ENCODE data around the gene SGCA.

The SGCA gene

GRCh38 chr17:50196826-50197225 lies 31.0 kb downstream of the SGCA start:
- no peak for DNase-seq

GRCh38 chr17:50198026-50198669 lies 32.3 kb downstream of the SGCA start:
- DNase-seq = no peak

DNA sequence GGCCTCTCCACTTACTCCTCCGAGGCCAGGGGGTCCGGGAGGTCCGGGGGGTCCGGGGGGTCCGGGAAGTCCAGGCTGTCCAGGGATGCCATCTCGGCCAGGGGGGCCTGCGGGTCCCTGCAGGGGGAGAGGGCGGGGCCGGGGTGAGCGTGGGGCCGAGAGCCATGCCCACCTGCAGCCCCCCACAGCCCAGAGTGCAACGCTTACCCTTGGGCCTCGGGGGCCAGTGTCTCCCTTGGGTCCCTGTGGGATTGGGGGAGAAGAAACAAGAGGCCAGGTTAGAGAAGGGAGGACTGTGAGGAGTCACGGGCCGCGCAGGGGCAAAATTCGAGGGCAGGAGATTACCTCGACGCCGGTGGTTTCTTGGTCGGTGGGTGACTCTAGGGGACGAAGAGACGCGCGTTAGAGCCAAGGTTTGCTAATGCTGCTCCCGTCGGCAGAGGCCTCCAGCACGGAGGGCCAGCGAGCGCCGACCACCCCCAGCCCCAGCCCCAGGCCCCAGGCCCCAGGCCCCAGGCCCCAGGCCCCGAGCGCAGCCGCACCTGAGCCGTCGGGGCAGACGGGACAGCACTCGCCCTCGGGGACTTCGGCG lies 33.5 kb downstream of the SGCA start:
- no peak for DNase-seq

GRCh38 chr17:50199803-50200456 lies 34.1 kb downstream of the SGCA start:
- DNase-seq = no peak

GRCh38 chr17:50200457-50201275 lies 34.9 kb downstream of the SGCA start:
- no peak for DNase-seq

- DNase-seq = no peak
Observed at GRCh38 chr17:50201276-50201854, 35.6 kb downstream of the SGCA start, which contains the start of gene COL1A1. TSS of gene COL1A1 (minus strand) at chr17:50201631. CDS start at chr17:50201513, 118 bp downstream.

DNA sequence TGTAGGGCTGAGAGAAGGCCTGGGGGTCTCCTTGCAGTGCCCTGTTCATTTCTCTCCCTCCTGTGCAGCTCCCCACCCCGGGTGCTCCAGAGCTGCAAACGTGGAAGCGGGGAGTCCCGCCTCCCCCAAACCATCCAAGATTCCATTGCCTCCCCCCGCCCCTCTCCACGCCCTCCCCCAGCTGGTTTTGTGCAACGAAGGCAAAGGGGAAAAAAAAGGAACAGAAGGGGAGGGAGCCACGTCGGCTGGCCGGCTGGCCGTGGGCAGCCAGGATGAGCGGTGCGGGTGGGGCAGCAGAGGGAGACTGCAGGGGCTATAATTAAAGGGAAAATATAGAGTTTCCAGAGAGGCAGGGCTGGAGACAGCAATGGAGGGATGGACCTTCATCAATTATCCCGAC lies 37.3 kb downstream of the SGCA start:
- no peak for DNase-seq

GRCh38 chr17:50203604-50204345 lies 38.0 kb downstream of the SGCA start:
- DNase-seq = no peak

DNA sequence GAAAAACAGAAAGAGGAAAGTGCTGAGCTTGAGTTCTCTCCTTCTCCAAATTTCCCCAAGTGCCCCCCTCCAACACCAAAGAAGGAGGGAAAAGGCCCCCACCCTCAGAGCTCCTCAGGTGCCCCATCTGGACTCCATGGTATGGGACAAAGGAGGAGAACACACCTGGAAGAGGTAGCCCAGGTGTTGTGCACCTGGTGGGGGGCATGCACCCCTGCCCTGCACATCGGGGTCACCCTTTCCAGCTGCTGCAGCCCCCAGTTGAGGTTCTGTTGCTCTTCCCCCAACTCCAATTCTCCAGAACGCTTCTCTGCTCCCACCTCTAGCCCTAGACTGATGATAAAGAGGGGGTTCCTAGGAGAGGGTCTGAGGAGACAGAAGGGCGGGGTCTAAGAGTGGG lies 38.6 kb downstream of the SGCA start:
- no peak for DNase-seq

DNA sequence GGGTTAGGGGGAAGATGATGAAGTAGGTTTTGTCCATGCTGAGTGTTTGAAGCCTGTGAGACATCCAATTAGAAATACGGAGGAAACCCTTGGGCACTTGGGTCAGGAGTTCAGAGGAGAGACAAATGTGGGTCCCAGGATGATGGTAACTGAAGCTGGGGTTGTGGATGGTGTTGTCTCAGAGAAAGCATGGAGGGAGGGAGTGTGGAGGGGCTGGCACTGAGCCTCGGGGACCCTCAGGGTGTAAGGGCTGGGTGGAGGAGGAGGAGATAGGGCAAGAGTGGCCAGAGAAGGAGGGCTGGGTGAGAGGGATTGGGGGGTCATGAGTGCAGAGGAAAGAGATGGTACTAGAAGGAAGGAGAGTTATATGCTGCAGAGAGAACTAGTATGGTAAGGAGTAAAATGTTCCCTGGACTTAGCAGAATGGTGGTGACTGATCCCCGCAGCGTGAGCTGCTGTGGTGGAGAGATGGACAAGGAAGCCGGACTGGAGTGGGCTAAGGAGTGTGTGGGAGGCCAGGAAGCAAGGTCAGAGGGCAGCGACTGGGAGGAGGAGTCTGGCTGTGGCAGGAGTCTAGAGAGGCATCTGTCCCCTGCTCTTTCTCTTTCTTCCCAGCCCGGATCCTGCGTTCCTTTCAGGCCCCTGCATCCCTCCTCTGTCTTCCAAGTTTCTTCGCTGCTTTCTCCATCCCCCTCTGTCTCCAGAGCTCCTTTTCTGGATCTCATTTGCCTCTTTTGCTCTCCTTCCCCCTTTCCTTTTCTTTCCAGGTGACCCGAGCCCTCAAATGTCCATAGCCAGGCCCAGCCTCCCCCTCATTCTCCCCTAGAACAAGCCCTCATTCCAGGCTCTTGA lies 39.5 kb downstream of the SGCA start:
- DNase-seq = no peak

GRCh38 chr17:50205963-50206505 lies 40.2 kb downstream of the SGCA start:
- no peak for DNase-seq

DNA sequence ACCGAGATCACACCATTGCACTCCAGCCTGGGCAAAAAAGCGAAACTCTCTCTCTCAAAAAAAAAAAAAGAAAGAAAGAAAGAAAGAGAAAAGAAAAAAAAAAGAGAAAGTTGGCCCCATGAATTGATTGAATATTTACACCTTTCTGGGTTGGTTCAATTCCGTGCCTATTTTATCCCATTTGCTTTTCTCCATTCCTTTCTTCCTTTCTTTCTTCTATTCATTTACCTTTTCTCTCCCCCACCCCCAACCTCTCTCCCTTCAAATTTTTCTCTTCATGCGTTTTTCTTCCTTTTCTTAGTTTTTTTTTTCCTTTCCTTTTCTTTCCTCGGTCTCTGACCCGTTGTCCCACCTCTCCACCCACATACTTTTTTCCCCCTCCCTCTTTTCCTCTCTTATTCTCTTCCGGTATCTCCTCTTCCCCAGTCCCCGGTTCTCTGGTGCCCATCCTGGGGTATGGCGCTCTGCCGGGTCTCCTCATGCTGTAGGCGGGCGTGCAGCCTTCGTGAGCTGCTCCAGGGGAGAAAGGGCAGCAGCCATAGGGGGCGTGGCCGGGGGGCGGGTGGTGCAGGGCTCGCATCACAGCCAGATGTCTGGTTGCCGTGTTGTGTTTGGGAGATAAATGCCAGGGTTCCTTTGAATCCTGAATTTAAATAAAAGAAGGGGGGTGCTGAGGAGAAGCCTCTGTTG lies 40.9 kb downstream of the SGCA start:
- no peak for DNase-seq

DNA sequence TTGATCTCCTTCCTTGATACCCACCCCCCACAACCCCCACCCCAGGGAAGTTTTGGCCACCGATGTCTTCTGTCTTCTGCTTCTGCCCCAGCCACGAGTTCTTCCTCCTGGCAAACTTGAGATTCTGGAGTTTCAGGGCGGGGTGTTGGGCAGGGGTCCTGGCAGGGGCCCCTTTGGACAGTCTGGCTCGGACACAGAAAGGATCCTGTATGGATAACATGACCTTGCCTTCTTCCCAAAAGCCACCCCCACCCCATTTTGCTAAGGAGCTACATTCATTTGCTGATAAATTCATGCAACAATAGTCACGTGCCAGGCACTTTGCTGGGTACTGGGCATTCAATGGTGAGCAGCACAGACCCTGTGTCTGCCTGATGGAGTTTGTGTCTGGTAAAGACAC lies 41.5 kb downstream of the SGCA start:
- no peak for DNase-seq

GRCh38 chr17:50207792-50208567 lies 42.2 kb downstream of the SGCA start:
- DNase-seq = no peak

GRCh38 chr17:50208611-50209061 lies 42.8 kb downstream of the SGCA start:
- no peak for DNase-seq

DNA sequence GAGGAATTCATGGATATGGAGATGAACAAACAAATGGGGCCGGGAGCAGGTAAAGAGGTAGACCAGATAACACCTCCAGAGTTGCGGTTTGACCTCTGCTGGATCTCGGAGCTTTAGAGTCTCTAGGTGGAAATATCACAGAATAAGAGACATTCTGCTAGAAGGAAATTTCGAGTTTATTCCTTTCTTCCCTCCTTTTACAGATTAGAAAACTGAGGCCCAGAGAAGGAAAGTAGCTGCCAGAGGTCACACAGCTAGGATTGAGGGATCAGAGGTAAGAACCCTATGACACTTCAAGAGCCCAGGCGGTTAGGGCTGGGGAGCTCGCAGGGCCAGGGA lies 43.3 kb downstream of the SGCA start:
- DNase-seq = no peak

GRCh38 chr17:50209472-50210239 lies 43.9 kb downstream of the SGCA start:
- DNase-seq = no peak

DNA sequence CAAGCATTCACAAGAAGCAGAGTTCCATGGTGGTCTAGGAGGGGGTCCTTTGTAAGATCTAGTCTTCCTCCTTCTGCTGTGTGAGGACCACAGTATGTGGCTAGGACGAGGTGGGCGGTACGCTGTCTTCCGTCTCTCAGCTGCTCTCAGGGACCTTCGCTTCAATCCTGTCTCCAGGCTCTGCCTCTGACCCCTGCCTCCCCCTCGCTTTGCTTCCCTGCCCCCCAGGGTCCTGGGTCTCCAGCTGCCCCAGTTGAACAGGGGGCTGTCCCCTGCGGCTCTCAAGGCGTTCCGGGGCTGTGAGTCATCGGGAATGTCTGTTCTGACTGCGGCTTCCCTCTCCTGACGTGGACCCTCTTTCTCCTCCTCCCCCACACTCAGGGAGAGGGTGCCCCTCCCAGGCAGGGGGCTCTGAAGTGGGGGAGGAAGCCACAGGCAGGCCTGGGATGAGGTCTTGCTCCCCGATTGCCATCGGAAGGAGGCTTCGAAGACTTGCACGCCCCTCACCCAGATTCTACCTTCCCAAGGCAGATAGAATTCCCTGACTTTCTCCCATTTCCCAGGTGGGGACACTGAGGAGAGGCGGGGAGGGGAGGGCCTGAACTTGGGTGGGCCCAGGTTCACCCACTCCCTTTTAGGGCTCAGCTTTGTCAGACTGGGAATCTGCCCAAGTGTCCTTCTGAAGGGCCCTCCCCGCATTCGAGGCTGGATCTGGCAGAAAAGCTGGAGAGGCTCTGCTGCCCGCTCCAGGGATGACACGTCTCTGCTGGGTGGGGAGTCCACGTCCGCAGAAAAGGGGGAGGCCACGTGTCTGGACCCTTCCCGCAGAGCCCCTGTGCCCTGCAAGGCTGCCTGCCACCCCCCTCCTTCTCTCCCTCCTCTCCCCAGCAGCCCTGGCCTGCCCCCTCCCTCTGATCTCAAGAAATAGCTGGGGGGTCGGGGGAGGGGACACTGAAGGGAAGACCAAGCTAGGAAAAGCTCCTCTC lies 44.7 kb downstream of the SGCA start:
- no peak for DNase-seq
